HepG2 (cell line): ENCODE measurements around the gene TCF25. TPM values are rescaled to one million over a fixed set of nuclear protein-coding genes. Genes with fewer than 3 reads are reported as not detected.

ENCODE experiments used
- AKAP8 ChIP-seq: sonication (generic); formaldehyde crosslinking; IDR thresholded peaks from 2 replicates; pipeline ENCODE4 v1.5.1; 2020; ENCODE audit warnings: mild to moderate bottlenecking, missing genetic modification reagents
- ATRX ChIP-seq: sonication (generic); formaldehyde crosslinking; IDR thresholded peaks from 2 replicates; pipeline ENCODE4 v1.4.0; 2020; ENCODE audit warnings: missing genetic modification reagents, borderline replicate concordance
- CSRNP2 ChIP-seq: sonication (generic); formaldehyde crosslinking; conservative IDR thresholded peaks from 2 replicates; pipeline ENCODE4 v1.8.0; 2022; ENCODE audit warnings: low read depth, missing genetic modification reagents
- FOXA3 ChIP-seq: IDR thresholded peaks from 2 replicates; pipeline ENCODE4 v1.6.1; 2016; ENCODE audit warnings: missing genetic modification reagents, missing compliant biosample characterization
- FOXM1 ChIP-seq: sonication (generic); formaldehyde crosslinking; IDR thresholded peaks from 2 replicates; pipeline ENCODE4 v1.5.0; 2020; ENCODE audit warnings: missing genetic modification reagents
- GPBP1L1 ChIP-seq: sonication (generic); formaldehyde crosslinking; IDR thresholded peaks from 2 replicates; pipeline ENCODE4 v1.5.0; 2020; ENCODE audit warnings: mild to moderate bottlenecking, missing genetic modification reagents
- KLF11 ChIP-seq: IDR thresholded peaks from 2 replicates; pipeline ENCODE4 v1.6.1; 2016; ENCODE audit warnings: missing compliant biosample characterization
- KLF6 ChIP-seq: IDR thresholded peaks from 2 replicates; pipeline ENCODE4 v1.8.0; 2016; ENCODE audit warnings: missing biosample characterization, missing genetic modification reagents
- RBM39 ChIP-seq: fragments of 200-400 bp; formaldehyde crosslinking; IDR thresholded peaks from one replicate; pipeline ENCODE4 v1.6.1; 2018; ENCODE audit warnings: antibody characterized with exemption, mild to moderate bottlenecking, low read depth, low read length; ENCODE audit not compliant: poor library complexity, severe bottlenecking
- RCOR2 ChIP-seq: IDR thresholded peaks from 2 replicates; pipeline ENCODE4 v1.6.1; 2016; ENCODE audit warnings: missing biosample characterization, missing genetic modification reagents
- REST ChIP-seq, 2 experiments: IDR thresholded peaks; 2 replicates each; pipeline ENCODE4 v1.6.1; 2011 to 2012; ENCODE audit warnings: low read length in 2 of 2, borderline replicate concordance in 1 of 2, low read depth in 1 of 2, mild to moderate bottlenecking in 1 of 2, moderate library complexity in 1 of 2
- RFX1 ChIP-seq: fragments of 450-650 bp; IDR thresholded peaks from 2 replicates; pipeline ENCODE4 v1.6.1; 2017
- TFDP1 ChIP-seq: IDR thresholded peaks from 2 replicates; pipeline ENCODE4 v1.6.1; 2016; ENCODE audit warnings: missing compliant biosample characterization, missing genetic modification reagents, borderline replicate concordance
- TRAFD1 ChIP-seq: sonication (generic); formaldehyde crosslinking; IDR thresholded peaks from 2 replicates; pipeline ENCODE4 v1.5.1; 2020; ENCODE audit warnings: missing genetic modification reagents, mild to moderate bottlenecking, borderline replicate concordance
- ZKSCAN5 ChIP-seq: sonication (generic); formaldehyde crosslinking; IDR thresholded peaks from 2 replicates; pipeline ENCODE4 v1.5.1; 2020; ENCODE audit warnings: mild to moderate bottlenecking, missing genetic modification reagents
- ZKSCAN8 ChIP-seq: IDR thresholded peaks from 2 replicates; pipeline ENCODE4 v1.6.1; 2016; ENCODE audit warnings: borderline replicate concordance, missing genetic modification reagents, missing compliant biosample characterization
- ZNF350 ChIP-seq: sonication (generic); formaldehyde crosslinking; IDR thresholded peaks from 2 replicates; pipeline ENCODE4 v1.4.0; 2020; ENCODE audit warnings: mild to moderate bottlenecking, low read depth, missing genetic modification reagents, borderline replicate concordance
- ZNF7 ChIP-seq: IDR thresholded peaks from 2 replicates; pipeline ENCODE4 v1.6.1; 2016; ENCODE audit warnings: missing biosample characterization, missing genetic modification reagents
- ZNF737 ChIP-seq: sonication (generic); formaldehyde crosslinking; IDR thresholded peaks from 2 replicates; pipeline ENCODE4 v1.5.0; 2020; ENCODE audit warnings: missing genetic modification reagents, mild to moderate bottlenecking, borderline replicate concordance
- ZNF839 ChIP-seq: sonication (generic); formaldehyde crosslinking; IDR thresholded peaks from 2 replicates; pipeline ENCODE4 v1.4.0; 2020; ENCODE audit warnings: missing genetic modification reagents, mild to moderate bottlenecking, borderline replicate concordance
- ZSCAN20 ChIP-seq: sonication (generic); formaldehyde crosslinking; IDR thresholded peaks from 2 replicates; pipeline ENCODE4 v1.4.0; 2020; ENCODE audit warnings: missing genetic modification reagents, mild to moderate bottlenecking, borderline replicate concordance
- polyA plus RNA-seq, 8 experiments: library from polyadenylated mRNA; depleted of rRNA in 3 of 8; stranded (reverse) in 7 of 8; unstranded in 1 of 8; fragments of >200 nt; fragmentation: Illumina TruSeq in 4 of 8; extraction: Trizol in 4 of 8; gene quantifications; 2 replicates each; pipeline versions ENCODE4 v1.2.1 to v1.2.3, GENCODE V29; 2011 to 2016; ENCODE audit warnings: low read depth in 4 of 8, missing spikeins in 1 of 8, mixed read lengths in 1 of 8; ENCODE audit not compliant: insufficient read depth in 1 of 8
- total RNA-seq, 5 experiments: library from RNA; depleted of rRNA; stranded (reverse); fragments of >200 nt; fragmentation: Illumina TruSeq; extraction: Trizol; gene quantifications; 2 replicates each; pipeline ENCODE4 v1.2.3, GENCODE V29; 2016; ENCODE audit warnings: low read depth in 1 of 5

TCF25 gene
- total and polyA plus RNA-seq, 2 of the 13 experiments (the other 11 are each of a cell fraction or from before 2014, with no cell fraction given): 138 to 206 TPM

- TF ChIP-seq REST (IDR thresholded peaks at IDR 0.05; ENCODE audit: borderline replicate concordance in 1 of 2, low read depth in 1 of 2, low read length in 2 of 2) (peak in 1 of 2 experiments; percentile 90; a peak in 2 of 4 replicates), KLF6 (no peak), ZKSCAN5 (no peak), TFDP1 (no peak), KLF11 (CRISPR knock-in tag) (no peak), FOXM1 (CRISPR knock-in tag) (no peak), AKAP8 (no peak), RCOR2 (no peak), TRAFD1 (CRISPR knock-in tag) (no peak), ZNF737 (CRISPR knock-in tag) (no peak), ZNF350 (no peak), ZNF7 (CRISPR knock-in tag) (no peak), ZNF839 (CRISPR knock-in tag) (no peak; the same call in 1 of the 2 replicates), GPBP1L1 (no peak), ZSCAN20 (CRISPR knock-in tag) (no peak), RBM39 (no peak), ZKSCAN8 (CRISPR knock-in tag) (no peak), ATRX (CRISPR knock-in tag) (no peak), FOXA3 (CRISPR knock-in tag) (no peak), RFX1 (peak; percentile 79), CSRNP2 (no peak)
These were observed 51.0 kb downstream of the TCF25 start (continued) for GRCh38 chr16:89924297-89924924.
